GM12865 (cell line): Measurements from ENCODE around the gene MIER1.

ENCODE experiments used
- DNase-seq: peaks from one replicate; pipeline ENCODE4 v3.0.0; 2010; ENCODE audit warnings: low read depth
- H3K4me3 ChIP-seq: 2 replicates; pipeline ENCODE4 v1.5.1; 2011; ENCODE audit warnings: mild to moderate bottlenecking, low read depth, low read length, control low read depth
- CTCF ChIP-seq: IDR thresholded peaks from 2 replicates; pipeline ENCODE4 v1.5.1; 2011; ENCODE audit warnings: low read length, control low read depth, low read depth, inconsistent platforms; ENCODE audit not compliant: insufficient read depth; ENCODE audit errors: missing control alignments

The MIER1 gene

GRCh38 chr1:67005068-67005467 is 80.3 kb downstream of the MIER1 start:
- no peak overlapping the region for H3K4me3 ChIP-seq
- DNase-seq, result no peak
- no peak for TF ChIP-seq CTCF

- H3K4me3 ChIP-seq, result no peak overlapping the region
- DNase-seq, result no peak
- no peak for TF ChIP-seq CTCF
Observed at GRCh38 chr1:67009792-67010191, 85.0 kb downstream of the MIER1 start.

GRCh38 chr1:67013573-67013972 is 88.8 kb downstream of the MIER1 start:
- DNase-seq, result no peak
- no peak overlapping the region for H3K4me3 ChIP-seq
- TF ChIP-seq CTCF, result no peak

GRCh38 chr1:67018574-67018973 is 93.8 kb downstream of the MIER1 start:
- no peak for DNase-seq
- no peak for TF ChIP-seq CTCF
- H3K4me3 ChIP-seq, result no peak overlapping the region

GRCh38 chr1:67019121-67019520 is 94.3 kb downstream of the MIER1 start:
- no peak overlapping the region for H3K4me3 ChIP-seq
- no peak for TF ChIP-seq CTCF

GRCh38 chr1:67019600-67020136 is 94.9 kb downstream of the MIER1 start:
- no peak for DNase-seq
- no peak overlapping the region for H3K4me3 ChIP-seq
- TF ChIP-seq CTCF, result no peak

More at GRCh38 chr1:67019121-67019520, 94.3 kb downstream of the MIER1 start:
- DNase-seq, result no peak

- TF ChIP-seq CTCF, result no peak
- no peak overlapping the region for H3K4me3 ChIP-seq
- no peak for DNase-seq
Observed at GRCh38 chr1:67020304-67020703, 95.5 kb downstream of the MIER1 start.
